ENCODE data around the gene SAMD11. TPM values are rescaled to one million over a fixed set of nuclear protein-coding genes. Genes with fewer than 3 reads are reported as not detected.

The SAMD11 gene
- polyA plus RNA-seq, 1 of the 3 experiments (the other 2 are of a cell fraction): 2.1 TPM

- no peak for TF ChIP-seq NRF1 (IDR thresholded peaks at IDR 0.05; ENCODE audit: low read depth, low read length)
Observed at GRCh38 chr1:954927-955326, 31.2 kb downstream of the SAMD11 start (continued).

- H3K27ac ChIP-seq (ENCODE audit: low read depth in 2 of 2, low read length in 1 of 2): no peak overlapping the region
- H3K4me2 ChIP-seq: no peak overlapping the region
- H3K4me3 ChIP-seq (ENCODE audit: low read depth in 2 of 2, low read length in 1 of 2): no peak overlapping the region
- H3F3A ChIP-seq (replicated peaks; ENCODE audit: insufficient read depth): no peaks in the 10 kb centered on the region
- no peak for DNase-seq
- H3K9ac ChIP-seq: no peak overlapping the region
- no peak overlapping the region for H2AFZ ChIP-seq (ENCODE audit: low read depth)
- POLR2A ChIA-PET: no interaction called here
- peaks cover 4 to 9% of the 10 kb centered on the region in 2 experiments; a peak in 2 of 4 replicates for H3K4me1 ChIP-seq (ENCODE audit: control insufficient read depth in 1 of 2, insufficient read depth in 2 of 2, low read depth in 1 of 2, low read length in 1 of 2)
- WGBS (ENCODE audit: low lambda C conversion rate): 100% methylated on average over 6 of the region's 6 CpGs
- H3K27me3 ChIP-seq (ENCODE audit: insufficient read depth): no peaks in the 10 kb centered on the region
- H3K36me3 ChIP-seq (replicated peaks in 1 of 2; ENCODE audit: control insufficient read depth in 1 of 2, insufficient read depth in 2 of 2, low read length in 1 of 2): peaks cover 0 to 65% of the 10 kb centered on the region in 2 experiments
- H3K9me2 ChIP-seq: no peaks in the 10 kb centered on the region
- peaks cover 21% of the 10 kb centered on the region for H3K79me2 ChIP-seq (ENCODE audit: insufficient read depth)
- CTCF ChIA-PET: interaction anchor here (0.8 to 1.4 kb wide), 3 partner anchors 15 to 51 kb away, joined by 3 to 4 read pairs (median 3); no protein-coding TSS in a partner anchor
- H4K20me1 ChIP-seq (ENCODE audit: insufficient read depth): 0 out of 2 replicates have a peak, but pooled peaks cover 3% of the 10 kb centered on the region
- H3K9me3 ChIP-seq: no peaks in the 10 kb centered on the region
- TF ChIP-seq RFX5 (IDR thresholded peaks at IDR 0.05; ENCODE audit: low read length): no peak
- no peak for TF ChIP-seq MEF2A (IDR thresholded peaks at IDR 0.05; ENCODE audit: borderline replicate concordance, low read depth)
- no peak for TF ChIP-seq ZBTB33 (IDR thresholded peaks at IDR 0.05; ENCODE audit: borderline replicate concordance, low read depth)
- TF ChIP-seq JUND (IDR thresholded peaks at IDR 0.05): no peak
- no peak for TF ChIP-seq REST (IDR thresholded peaks at IDR 0.05; ENCODE audit: low read depth, low read length)
- TF ChIP-seq USF1 (IDR thresholded peaks at IDR 0.05; ENCODE audit: borderline replicate concordance, low read depth): no peak
- TF ChIP-seq TCF12 (IDR thresholded peaks at IDR 0.05): no peak
- no peak for TF ChIP-seq CTCF (IDR thresholded peaks at IDR 0.05)
- no peak for TF ChIP-seq EP300 (IDR thresholded peaks at IDR 0.05; ENCODE audit: borderline replicate concordance in 1 of 2, low read depth in 1 of 2, low read length in 1 of 2)
- no peak for TF ChIP-seq NRF1 (IDR thresholded peaks at IDR 0.05; ENCODE audit: low read depth, low read length)
- TF ChIP-seq GATA2 (CRISPR knock-in tag; IDR thresholded peaks at IDR 0.05): no peak
- TF ChIP-seq CHD2 (IDR thresholded peaks at IDR 0.05; ENCODE audit: low read length, partially characterized antibody): no peak
- no peak for TF ChIP-seq RXRA (IDR thresholded peaks at IDR 0.05; ENCODE audit: borderline replicate concordance, low read depth)
- no peak for TF ChIP-seq TAF1 (IDR thresholded peaks at IDR 0.05; ENCODE audit: borderline replicate concordance, low read depth, low read length)
- no peak for TF ChIP-seq EZH2phosphoT487 (IDR thresholded peaks at IDR 0.05; ENCODE audit: borderline replicate concordance, low read depth)
- TF ChIP-seq FOXJ3 (CRISPR knock-in tag; IDR thresholded peaks at IDR 0.05): no peak
- no peak for TF ChIP-seq USF2 (IDR thresholded peaks at IDR 0.05; ENCODE audit: borderline replicate concordance, low read depth, low read length)
- no peak for TF ChIP-seq MXI1 (IDR thresholded peaks at IDR 0.05; ENCODE audit: low read depth, low read length)
- TF ChIP-seq GABPA (IDR thresholded peaks at IDR 0.05; ENCODE audit: low read depth): no peak
- TF ChIP-seq IRF3 (IDR thresholded peaks at IDR 0.05; ENCODE audit: low read depth, low read length): no peak
Observed at GRCh38 chr1:955474-955873, 31.8 kb downstream of the SAMD11 start.
